Right renal pelvis (tissue), 4 donors: Measurements from ENCODE around the gene NKRF. TPM values are rescaled to one million over a fixed set of nuclear protein-coding genes. Genes with fewer than 3 reads are reported as not detected.

Experiments
- polyA plus RNA-seq, 4 donors: library from polyadenylated mRNA; unstranded; fragments of 120-200 nt; gene quantifications; one replicate each; pipeline ENCODE4 v1.2.1, GENCODE V29; 2013; ENCODE audit not compliant: insufficient read length in 4 of 4

NKRF gene
- polyA plus RNA-seq, 4 donors, result 14.4 to 18.8 (median 16.5) TPM

Other genes starting within 250 kb of the NKRF start
- gene SLC25A43, start 207.1 kb downstream of the NKRF start, polyA plus RNA-seq, result 1 to 10 TPM; 3.2 to 9.4 (median 4.5) TPM
- gene SLC25A5, start 138.0 kb downstream of the NKRF start, polyA plus RNA-seq, result 100 to 1,000 TPM; 347 to 371 (median 363) TPM
- 10 to 100 TPM; 29.4 to 33.8 (median 30.4) TPM for gene STEEP1, start 41.0 kb downstream of the NKRF start, polyA plus RNA-seq
- gene UBE2A, start 31.9 kb downstream of the NKRF start, polyA plus RNA-seq, result 100 to 1,000 TPM in 1 of 4 donors, 10 to 100 TPM in 3; 86.4 to 107 (median 94.5) TPM
- 10 to 100 TPM; 55.7 to 63.4 (median 60.2) TPM for gene SEPTIN6, start 86.7 kb upstream of the NKRF start, polyA plus RNA-seq
- gene SOWAHD, start 152.2 kb upstream of the NKRF start, polyA plus RNA-seq, result under 1 TPM; 0.50 to 0.83 (median 0.68) TPM
- 1,000 to 10,000 TPM; 2,191 to 2,412 (median 2,308) TPM for gene RPL39, start 185.2 kb upstream of the NKRF start, polyA plus RNA-seq
- 10 to 100 TPM; 26.7 to 32.7 (median 29.7) TPM for gene UPF3B, start 246.5 kb upstream of the NKRF start, polyA plus RNA-seq